Measurements from ENCODE around the gene KLK6. TPM values are rescaled to one million over a fixed set of nuclear protein-coding genes. Genes with fewer than 3 reads are reported as not detected.

The KLK6 gene
- total RNA-seq, 1 experiment from 2014 or later: not detected

GRCh38 chr19:50979758-50980157, 10.4 kb upstream of the KLK6 start:
- in situ Hi-C loops (cut with HindIII; ENCODE audit: low pct_unique_long_range_greater_than_20kb, low sequenced_read_pairs): no loop called here
- Histone ChIP-seq H3K4me3 (ENCODE audit: low read depth in 2 of 2, low read length in 2 of 2) (no peak overlapping the region), H3K27me3 (ENCODE audit: control insufficient read depth, insufficient read depth, low read length) (no peaks in the 10 kb centered on the region; the same call in 1 of the 2 replicates), H3K4me1 (ENCODE audit: control insufficient read depth, insufficient read depth, low read length) (no peaks in the 10 kb centered on the region), H3K9me3 (ENCODE audit: control insufficient read depth, insufficient read depth, low read depth, low read length) (no peaks in the 10 kb centered on the region), H3K36me3 (ENCODE audit: control insufficient read depth, insufficient read depth, low read length) (no peaks in the 10 kb centered on the region), H3K27ac (ENCODE audit: low read length) (no peak overlapping the region)
- BruUV-seq (replicated peaks): no TSS peak
- DNase-seq (ENCODE audit: low read depth, low spot score) (no peak), ATAC-seq (no peak)
- POLR2A ChIA-PET: no interaction called here
- CTCF ChIA-PET: interaction anchor here (0.6 kb wide), 1 partner anchor 59 kb away, joined by 3 read pairs; no protein-coding TSS in a partner anchor
- intact Hi-C loops (cut with micrococcal nuclease; ENCODE audit: unreplicated experiment): no loop called here
- TF ChIP-seq CTCF (IDR thresholded peaks at IDR 0.05): no peak
- no peak for TF ChIP-seq TCF7L2 (IDR thresholded peaks at IDR 0.05; ENCODE audit: low read depth, low read length)

- POLR2A ChIA-PET: no interaction called here
- no peak overlapping the region for H3K27ac ChIP-seq (ENCODE audit: low read length)
Observed at GRCh38 chr19:50978772-50979390, 9.5 kb upstream of the KLK6 start.

More at GRCh38 chr19:50978772-50979390, 9.5 kb upstream of the KLK6 start:
- BruUV-seq (replicated peaks): no TSS peak
- ATAC-seq (no peak), DNase-seq (ENCODE audit: low read depth, low spot score) (no peak)
- H3K4me3 ChIP-seq (ENCODE audit: low read depth in 2 of 2, low read length in 2 of 2): no peak overlapping the region
- in situ Hi-C loops (cut with HindIII; ENCODE audit: low pct_unique_long_range_greater_than_20kb, low sequenced_read_pairs) (no loop called here), intact Hi-C loops (cut with micrococcal nuclease; ENCODE audit: unreplicated experiment) (no loop called here)
- TF ChIP-seq TCF7L2 (IDR thresholded peaks at IDR 0.05; ENCODE audit: low read depth, low read length) (no peak), POLR2AphosphoS5 (IDR thresholded peaks at IDR 0.05; ENCODE audit: low read depth, low read length) (no peak), REST (IDR thresholded peaks at IDR 0.05; ENCODE audit: insufficient read depth in 1 of 2, low read depth in 2 of 2, low read length in 1 of 2) (no peak), CTCF (IDR thresholded peaks at IDR 0.05) (no peak), SIN3A (IDR thresholded peaks at IDR 0.05; ENCODE audit: borderline replicate concordance, insufficient read depth, low read depth, low read length) (no peak)
- H3K9me3 ChIP-seq (ENCODE audit: control insufficient read depth, insufficient read depth, low read depth, low read length): no peaks in the 10 kb centered on the region
- H3K36me3 ChIP-seq (ENCODE audit: control insufficient read depth, insufficient read depth, low read length): no peaks in the 10 kb centered on the region
- H3K27me3 ChIP-seq (ENCODE audit: control insufficient read depth, insufficient read depth, low read length): no peaks in the 10 kb centered on the region; the same call in 1 of the 2 replicates
- H3K4me1 ChIP-seq (ENCODE audit: control insufficient read depth, insufficient read depth, low read length): no peaks in the 10 kb centered on the region
- CTCF ChIA-PET: interaction anchor here (0.6 kb wide), 1 partner anchor 58 kb away, joined by 3 read pairs; no protein-coding TSS in a partner anchor

Measured in Panc1 (cell line).